Esophagus squamous epithelium (tissue), 4 donors: ENCODE results near the gene AMPH.

ENCODE experiments used
- POLR2A ChIP-seq, 4 donors: fragments of 450-650 bp; IDR thresholded peaks; one replicate each; pipeline ENCODE4 v1.6.1; 2017; ENCODE audit warnings: antibody characterized with exemption in 4 of 4, mild to moderate bottlenecking in 4 of 4, moderate library complexity in 3 of 4
- TF ChIP-seq, protein P1 (sequence below), 6 experiments: fragments of 450-650 bp in 4 of 6; fragments of 200-600 bp in 2 of 6; sonication (generic) in 2 of 6; IDR thresholded peaks; one replicate each; pipeline ENCODE4 v1.5.1; 2016 to 2019; ENCODE audit warnings: antibody characterized with exemption in 6 of 6, mild to moderate bottlenecking in 4 of 6, moderate library complexity in 4 of 6

DNA sequence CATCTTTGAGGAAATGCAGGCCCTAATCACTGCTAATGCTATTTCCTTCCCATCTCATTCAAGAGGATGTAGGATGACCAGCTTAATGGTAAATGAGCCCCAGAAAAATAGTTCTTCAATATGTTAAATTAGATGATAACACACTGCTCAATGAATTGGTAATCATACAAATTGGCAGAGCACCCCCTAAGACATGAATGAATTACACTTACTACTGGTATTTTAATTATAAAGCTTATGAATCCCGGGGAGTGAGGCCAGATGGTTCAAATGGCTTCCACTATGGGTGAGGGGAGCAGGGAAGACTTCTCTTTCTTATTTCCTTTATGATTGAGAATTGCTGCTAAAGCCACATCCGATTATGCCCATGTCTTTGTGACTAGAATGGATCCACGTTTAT lies 198.5 kb downstream of the AMPH start:
- TF ChIP-seq, protein P1, sequence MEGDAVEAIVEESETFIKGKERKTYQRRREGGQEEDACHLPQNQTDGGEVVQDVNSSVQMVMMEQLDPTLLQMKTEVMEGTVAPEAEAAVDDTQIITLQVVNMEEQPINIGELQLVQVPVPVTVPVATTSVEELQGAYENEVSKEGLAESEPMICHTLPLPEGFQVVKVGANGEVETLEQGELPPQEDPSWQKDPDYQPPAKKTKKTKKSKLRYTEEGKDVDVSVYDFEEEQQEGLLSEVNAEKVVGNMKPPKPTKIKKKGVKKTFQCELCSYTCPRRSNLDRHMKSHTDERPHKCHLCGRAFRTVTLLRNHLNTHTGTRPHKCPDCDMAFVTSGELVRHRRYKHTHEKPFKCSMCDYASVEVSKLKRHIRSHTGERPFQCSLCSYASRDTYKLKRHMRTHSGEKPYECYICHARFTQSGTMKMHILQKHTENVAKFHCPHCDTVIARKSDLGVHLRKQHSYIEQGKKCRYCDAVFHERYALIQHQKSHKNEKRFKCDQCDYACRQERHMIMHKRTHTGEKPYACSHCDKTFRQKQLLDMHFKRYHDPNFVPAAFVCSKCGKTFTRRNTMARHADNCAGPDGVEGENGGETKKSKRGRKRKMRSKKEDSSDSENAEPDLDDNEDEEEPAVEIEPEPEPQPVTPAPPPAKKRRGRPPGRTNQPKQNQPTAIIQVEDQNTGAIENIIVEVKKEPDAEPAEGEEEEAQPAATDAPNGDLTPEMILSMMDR (IDR thresholded peaks at IDR 0.05): no peak
- TF ChIP-seq POLR2A (IDR thresholded peaks at IDR 0.05): no peak
